Stimulated activated CD4-positive, alpha-beta T cell treated with anti-CD3 and anti-CD28 coated beads, TNF-alpha, amount 100 ng/mL, for 1 hour (primary cell): ENCODE measurements around the gene KRTAP9-9.
"Not testable (repeated sequence)": the region's sequence is repeated elsewhere in the genome, so short reads cannot be mapped to it uniquely, and the experiment has no call there.

Source experiments
- DNase-seq, 3 donors: peaks; one replicate each; pipeline ENCODE4 v3.0.0-alpha.2; 2020; ENCODE audit warnings: low read depth in 3 of 3, low spot score in 1 of 3

The KRTAP9-9 gene

GRCh38 chr17:41255381-41256290 is at the start of gene KRTAP9-9:
TSS of gene KRTAP9-9 (plus strand) at chr17:41255384.
- not testable (repeated sequence) for DNase-seq

- no peak for DNase-seq
Observed at GRCh38 chr17:41211845-41212466, 43.2 kb upstream of the KRTAP9-9 start.

- no peak for DNase-seq
Observed at GRCh38 chr17:41212524-41213169, 42.5 kb upstream of the KRTAP9-9 start.

GRCh38 chr17:41215681-41216080 is 39.5 kb upstream of the KRTAP9-9 start:
- DNase-seq = no peak

GRCh38 chr17:41223821-41224220 is 31.4 kb upstream of the KRTAP9-9 start:
- no peak for DNase-seq

GRCh38 chr17:41226051-41226450 is 29.1 kb upstream of the KRTAP9-9 start:
- DNase-seq = no peak

GRCh38 chr17:41226598-41227095 is 28.5 kb upstream of the KRTAP9-9 start, which contains the start of gene KRTAP9-2:
TSS of gene KRTAP9-2 (plus strand) at chr17:41226648. CDS start at chr17:41226655, 7 bp downstream.
- DNase-seq = not testable (repeated sequence)

GRCh38 chr17:41230094-41230493 is 25.1 kb upstream of the KRTAP9-9 start:
- DNase-seq = no peak

GRCh38 chr17:41231731-41232130 is 23.5 kb upstream of the KRTAP9-9 start:
- DNase-seq = no peak

- not testable (repeated sequence) for DNase-seq
Observed at GRCh38 chr17:41232399-41233105, 22.6 kb upstream of the KRTAP9-9 start, which contains the start of gene KRTAP9-3. TSS of gene KRTAP9-3 (plus strand) at chr17:41232449. CDS start at chr17:41232502, 53 bp downstream.

- DNase-seq = not testable (repeated sequence)
Observed at GRCh38 chr17:41237116-41237515, 18.1 kb upstream of the KRTAP9-9 start.

- not testable (repeated sequence) for DNase-seq
Observed at GRCh38 chr17:41237949-41238437, 17.2 kb upstream of the KRTAP9-9 start, which contains the start of gene KRTAP9-8. TSS of gene KRTAP9-8 (plus strand) at chr17:41237999. CDS start at chr17:41238052, 53 bp downstream.

- DNase-seq = not testable (repeated sequence)
Observed at GRCh38 chr17:41246995-41247787, 8.0 kb upstream of the KRTAP9-9 start.

GRCh38 chr17:41249637-41250240 is 5.4 kb upstream of the KRTAP9-9 start, which contains the start of gene KRTAP9-4:
TSS of gene KRTAP9-4 (plus strand) at chr17:41249687. CDS start at chr17:41249721, 34 bp downstream.
- not testable (repeated sequence) for DNase-seq

GRCh38 chr17:41251261-41251660 is 3.9 kb upstream of the KRTAP9-9 start:
- no peak for DNase-seq

- DNase-seq = no peak
Observed at GRCh38 chr17:41254861-41255260, 323 bp upstream of the KRTAP9-9 start.

GRCh38 chr17:41256291-41256685 is 1.1 kb downstream of the KRTAP9-9 start:
- no peak for DNase-seq

GRCh38 chr17:41258406-41258805 is 3.2 kb downstream of the KRTAP9-9 start:
- DNase-seq = no peak

- no peak for DNase-seq
Observed at GRCh38 chr17:41263212-41263611, 8.0 kb downstream of the KRTAP9-9 start.
